ENCODE results near the gene POU6F1. TPM values are rescaled to one million over a fixed set of nuclear protein-coding genes. Genes with fewer than 3 reads are reported as not detected.
"Not testable (repeated sequence)": the region's sequence is repeated elsewhere in the genome, so short reads cannot be mapped to it uniquely, and the experiment has no call there.

Gene POU6F1
- total RNA-seq, 6 donors from 2014 or later: 6.8 to 28.3 (median 12.9) TPM

GRCh38 chr12:51234530-51234929, 16.7 kb upstream of the POU6F1 start:
- TF ChIP-seq EP300 (IDR thresholded peaks at IDR 0.05) (no peak), POLR2A (IDR thresholded peaks at IDR 0.05) (no peak), POLR2AphosphoS5 (IDR thresholded peaks at IDR 0.05) (no peak), CTCF (IDR thresholded peaks at IDR 0.05) (no peak)
- WGBS, 2 donors: 53 to 72% methylated on average over 5 of the region's 5 CpGs
- ATAC-seq (ENCODE audit: low FRiP score in 2 of 2): no peak

GRCh38 chr12:51232642-51233041, 14.8 kb upstream of the POU6F1 start:
- TF ChIP-seq POLR2A (IDR thresholded peaks at IDR 0.05): no peak
- no peak for TF ChIP-seq EP300 (IDR thresholded peaks at IDR 0.05)
- no peak for TF ChIP-seq CTCF (IDR thresholded peaks at IDR 0.05)
- TF ChIP-seq POLR2AphosphoS5 (IDR thresholded peaks at IDR 0.05): no peak
- Histone ChIP-seq H3K4me1 (peaks cover 0 to under 1% (median 0%) of the 10 kb centered on the region in 4 donors), H3K9me3 (no peaks in the 10 kb centered on the region), H3K27ac (no peak overlapping the region), H3K27me3 (no peaks in the 10 kb centered on the region), H3K36me3 (no peaks in the 10 kb centered on the region), H3K4me3 (no peak overlapping the region)
- ATAC-seq (ENCODE audit: low FRiP score in 2 of 2): no peak
- no peak for DNase-seq

More at GRCh38 chr12:51234530-51234929, 16.7 kb upstream of the POU6F1 start:
- DNase-seq: no peak
- no peaks in the 10 kb centered on the region for H3K27me3 ChIP-seq
- no peak overlapping the region for H3K27ac ChIP-seq
- H3K4me1 ChIP-seq: peaks cover 0 to 7% (median 6%) of the 10 kb centered on the region in 4 donors
- H3K9me3 ChIP-seq: no peaks in the 10 kb centered on the region
- H3K4me3 ChIP-seq: no peak overlapping the region
- no peaks in the 10 kb centered on the region for H3K36me3 ChIP-seq

GRCh38 chr12:51229116-51229809, 11.4 kb upstream of the POU6F1 start:
- WGBS, 2 donors: 96 to 98% methylated on average over 7 of the region's 7 CpGs
- Histone ChIP-seq H3K9me3 (no peaks in the 10 kb centered on the region), H3K4me3 (no peak overlapping the region), H3K36me3 (no peaks in the 10 kb centered on the region), H3K4me1 (no peaks in the 10 kb centered on the region), H3K27ac (no peak overlapping the region), H3K27me3 (no peaks in the 10 kb centered on the region)
- DNase-seq (no peak), ATAC-seq (ENCODE audit: low FRiP score in 2 of 2) (no peak)
- TF ChIP-seq EP300 (IDR thresholded peaks at IDR 0.05): no peak
- no peak for TF ChIP-seq POLR2AphosphoS5 (IDR thresholded peaks at IDR 0.05)
- TF ChIP-seq CTCF (IDR thresholded peaks at IDR 0.05): no peak
- no peak for TF ChIP-seq POLR2A (IDR thresholded peaks at IDR 0.05)

- H3K4me3 ChIP-seq: no peak overlapping the region
- no peak for ATAC-seq (ENCODE audit: low FRiP score in 2 of 2)
- H3K4me1 ChIP-seq: no peaks in the 10 kb centered on the region
- 92 to 96% methylated on average over 1 of the region's 1 CpG for WGBS, 2 donors
- H3K27me3 ChIP-seq: no peaks in the 10 kb centered on the region
- H3K9me3 ChIP-seq: no peaks in the 10 kb centered on the region
- H3K36me3 ChIP-seq: no peaks in the 10 kb centered on the region
- DNase-seq: no peak
- no peak for TF ChIP-seq EP300 (IDR thresholded peaks at IDR 0.05)
- TF ChIP-seq POLR2AphosphoS5 (IDR thresholded peaks at IDR 0.05): no peak
- no peak for TF ChIP-seq POLR2A (IDR thresholded peaks at IDR 0.05)
- TF ChIP-seq CTCF (IDR thresholded peaks at IDR 0.05): no peak
- no peak overlapping the region for H3K27ac ChIP-seq
Observed at GRCh38 chr12:51227962-51228361, 10.1 kb upstream of the POU6F1 start.

- not testable (repeated sequence) for H3K27me3 ChIP-seq; ATAC-seq (ENCODE audit: low FRiP score in 2 of 2); H3K4me1 ChIP-seq; H3K9me3 ChIP-seq; H3K27ac ChIP-seq; H3K4me3 ChIP-seq; DNase-seq; H3K36me3 ChIP-seq
- 79 to 84% methylated on average over 5 of the region's 5 CpGs for WGBS, 2 donors
Observed at GRCh38 chr12:51227112-51227511, 9.2 kb upstream of the POU6F1 start.

Data from upper lobe of left lung (tissue), 6 donors.